LoVo (cell line): ENCODE results near the gene MAP3K4.
A peak's percentile ranks its signal among the peaks of the same experiment; 100 is the strongest.

Experiments used
- DNase-seq: peaks from one replicate; pipeline ENCODE4 v3.0.0-alpha.2; 2016; ENCODE audit warnings: low spot score

The MAP3K4 gene, protein sequence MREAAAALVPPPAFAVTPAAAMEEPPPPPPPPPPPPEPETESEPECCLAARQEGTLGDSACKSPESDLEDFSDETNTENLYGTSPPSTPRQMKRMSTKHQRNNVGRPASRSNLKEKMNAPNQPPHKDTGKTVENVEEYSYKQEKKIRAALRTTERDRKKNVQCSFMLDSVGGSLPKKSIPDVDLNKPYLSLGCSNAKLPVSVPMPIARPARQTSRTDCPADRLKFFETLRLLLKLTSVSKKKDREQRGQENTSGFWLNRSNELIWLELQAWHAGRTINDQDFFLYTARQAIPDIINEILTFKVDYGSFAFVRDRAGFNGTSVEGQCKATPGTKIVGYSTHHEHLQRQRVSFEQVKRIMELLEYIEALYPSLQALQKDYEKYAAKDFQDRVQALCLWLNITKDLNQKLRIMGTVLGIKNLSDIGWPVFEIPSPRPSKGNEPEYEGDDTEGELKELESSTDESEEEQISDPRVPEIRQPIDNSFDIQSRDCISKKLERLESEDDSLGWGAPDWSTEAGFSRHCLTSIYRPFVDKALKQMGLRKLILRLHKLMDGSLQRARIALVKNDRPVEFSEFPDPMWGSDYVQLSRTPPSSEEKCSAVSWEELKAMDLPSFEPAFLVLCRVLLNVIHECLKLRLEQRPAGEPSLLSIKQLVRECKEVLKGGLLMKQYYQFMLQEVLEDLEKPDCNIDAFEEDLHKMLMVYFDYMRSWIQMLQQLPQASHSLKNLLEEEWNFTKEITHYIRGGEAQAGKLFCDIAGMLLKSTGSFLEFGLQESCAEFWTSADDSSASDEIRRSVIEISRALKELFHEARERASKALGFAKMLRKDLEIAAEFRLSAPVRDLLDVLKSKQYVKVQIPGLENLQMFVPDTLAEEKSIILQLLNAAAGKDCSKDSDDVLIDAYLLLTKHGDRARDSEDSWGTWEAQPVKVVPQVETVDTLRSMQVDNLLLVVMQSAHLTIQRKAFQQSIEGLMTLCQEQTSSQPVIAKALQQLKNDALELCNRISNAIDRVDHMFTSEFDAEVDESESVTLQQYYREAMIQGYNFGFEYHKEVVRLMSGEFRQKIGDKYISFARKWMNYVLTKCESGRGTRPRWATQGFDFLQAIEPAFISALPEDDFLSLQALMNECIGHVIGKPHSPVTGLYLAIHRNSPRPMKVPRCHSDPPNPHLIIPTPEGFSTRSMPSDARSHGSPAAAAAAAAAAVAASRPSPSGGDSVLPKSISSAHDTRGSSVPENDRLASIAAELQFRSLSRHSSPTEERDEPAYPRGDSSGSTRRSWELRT (N-terminal part only)

DNA sequence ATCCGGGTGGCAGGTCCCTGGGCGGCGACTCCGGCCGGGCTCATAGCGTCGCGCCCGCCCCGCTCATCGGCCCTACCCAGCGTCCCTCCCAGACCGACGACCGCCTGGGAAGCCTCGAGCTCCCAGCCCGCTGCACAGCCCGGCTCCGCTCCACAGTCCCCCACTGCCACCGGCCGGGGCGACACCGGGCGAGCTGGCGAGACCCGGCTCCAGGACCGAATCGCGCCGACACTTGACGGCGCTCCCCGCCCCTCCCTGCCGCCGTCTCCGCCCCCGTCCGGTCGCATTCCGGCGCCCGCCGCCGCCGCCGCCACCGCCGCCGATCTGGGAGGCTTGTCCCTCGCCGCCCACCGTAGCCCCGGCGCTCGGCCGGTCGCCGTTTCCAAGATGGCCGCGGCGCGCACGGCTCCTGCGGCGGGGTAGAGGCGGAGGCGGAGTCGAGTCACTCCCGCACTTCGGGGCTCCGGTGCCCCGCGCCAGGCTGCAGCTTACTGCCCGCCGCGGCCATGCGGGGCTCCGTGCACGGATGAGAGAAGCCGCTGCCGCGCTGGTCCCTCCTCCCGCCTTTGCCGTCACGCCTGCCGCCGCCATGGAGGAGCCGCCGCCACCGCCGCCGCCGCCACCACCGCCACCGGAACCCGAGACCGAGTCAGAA lies at the start of gene MAP3K4:
Gene MAP3K4, plus strand, starts transcription at position 364 of the 655 bp plus-strand sequence. Its CDS starts 163 bp downstream, at position 527.
- DNase-seq, result peak; percentile 79

DNA sequence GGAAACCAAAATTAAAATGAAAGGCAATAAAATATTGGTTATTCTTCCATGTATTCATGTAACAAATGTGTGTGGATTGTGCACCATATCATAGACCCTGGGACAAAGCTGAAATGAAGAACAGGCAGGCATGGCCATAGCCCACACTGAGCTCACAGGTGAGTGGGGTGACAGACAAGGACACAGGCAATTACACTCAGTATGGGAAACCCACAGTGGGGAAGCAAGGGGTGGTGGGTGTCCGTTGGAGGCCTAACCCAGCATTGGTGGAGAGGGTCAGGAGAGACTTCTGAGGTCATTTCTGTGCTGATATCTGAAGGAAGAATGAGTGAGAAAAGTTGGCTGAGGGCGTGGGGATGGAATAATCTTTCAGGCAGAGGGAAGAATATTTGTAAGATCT lies 47.6 kb upstream of the MAP3K4 start:
- no peak for DNase-seq

DNA sequence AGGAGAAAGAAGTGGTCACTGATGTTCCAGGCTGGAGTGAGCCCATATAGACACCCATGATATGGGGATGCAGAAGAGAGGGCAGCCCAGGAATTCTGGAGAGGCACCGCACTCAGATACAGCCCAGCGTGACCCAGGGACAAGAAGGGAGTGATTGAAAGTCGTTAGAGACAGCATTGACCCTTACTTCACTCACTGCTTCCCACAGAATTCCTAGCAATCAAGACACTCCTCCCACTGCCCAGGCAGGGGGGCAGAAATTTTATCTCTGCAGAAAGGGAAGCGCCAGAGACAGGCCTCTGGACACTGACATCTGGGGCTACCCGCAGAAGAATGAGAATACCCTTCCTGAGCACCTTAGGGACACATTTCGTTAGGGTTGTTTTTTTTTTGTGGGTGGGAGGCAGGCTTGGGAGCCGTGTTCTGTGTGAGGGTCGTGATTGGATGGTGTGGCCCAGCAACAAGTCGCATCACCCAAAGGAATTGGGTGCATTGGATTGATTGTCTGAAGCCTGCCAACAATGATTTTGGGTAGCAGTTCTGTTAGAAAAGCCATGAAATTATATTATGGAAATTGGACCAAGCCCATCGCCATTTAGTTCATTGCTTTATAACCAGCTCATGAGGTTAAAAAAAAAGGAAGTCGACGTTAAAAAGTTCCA lies 45.9 kb upstream of the MAP3K4 start:
- DNase-seq, result no peak

DNA sequence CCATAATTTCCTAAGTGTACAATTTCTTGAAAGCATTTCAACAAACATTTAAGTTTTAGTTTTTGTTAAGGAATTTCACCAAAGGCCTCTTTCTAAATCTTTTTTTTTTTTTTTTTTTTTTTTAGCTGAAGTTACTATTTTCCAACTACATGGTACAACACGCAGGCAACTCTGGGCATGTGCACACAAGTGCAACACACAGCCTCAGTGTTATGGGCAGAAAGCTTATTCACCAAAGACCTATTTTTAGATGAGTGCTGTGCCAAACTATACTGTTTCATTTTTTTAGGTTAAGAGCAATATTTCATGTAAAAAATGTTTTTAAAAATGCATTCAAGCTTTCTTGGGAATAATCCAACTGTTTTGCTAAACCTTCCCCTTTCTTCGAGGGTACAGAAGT lies 42.0 kb upstream of the MAP3K4 start:
- DNase-seq, result no peak

DNA sequence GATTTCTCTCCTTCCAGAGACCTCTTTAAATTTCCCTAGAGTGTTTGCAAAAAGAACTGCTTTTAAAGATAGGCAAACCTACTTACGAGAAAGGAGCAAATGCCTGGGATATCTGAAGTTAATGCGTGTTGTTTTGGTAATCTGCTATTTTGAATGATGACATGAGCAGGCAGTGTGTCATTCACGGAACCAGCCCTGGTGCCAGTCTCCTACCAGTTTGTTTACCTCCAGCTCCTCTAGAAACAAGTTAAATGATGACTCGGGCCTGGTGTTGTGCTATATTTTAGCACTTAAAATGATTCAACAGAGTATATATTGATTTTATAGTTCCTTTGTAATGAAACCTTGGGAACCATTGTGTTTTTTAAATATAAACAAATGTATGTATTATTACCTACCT lies 41.1 kb upstream of the MAP3K4 start:
- DNase-seq, result no peak

DNA sequence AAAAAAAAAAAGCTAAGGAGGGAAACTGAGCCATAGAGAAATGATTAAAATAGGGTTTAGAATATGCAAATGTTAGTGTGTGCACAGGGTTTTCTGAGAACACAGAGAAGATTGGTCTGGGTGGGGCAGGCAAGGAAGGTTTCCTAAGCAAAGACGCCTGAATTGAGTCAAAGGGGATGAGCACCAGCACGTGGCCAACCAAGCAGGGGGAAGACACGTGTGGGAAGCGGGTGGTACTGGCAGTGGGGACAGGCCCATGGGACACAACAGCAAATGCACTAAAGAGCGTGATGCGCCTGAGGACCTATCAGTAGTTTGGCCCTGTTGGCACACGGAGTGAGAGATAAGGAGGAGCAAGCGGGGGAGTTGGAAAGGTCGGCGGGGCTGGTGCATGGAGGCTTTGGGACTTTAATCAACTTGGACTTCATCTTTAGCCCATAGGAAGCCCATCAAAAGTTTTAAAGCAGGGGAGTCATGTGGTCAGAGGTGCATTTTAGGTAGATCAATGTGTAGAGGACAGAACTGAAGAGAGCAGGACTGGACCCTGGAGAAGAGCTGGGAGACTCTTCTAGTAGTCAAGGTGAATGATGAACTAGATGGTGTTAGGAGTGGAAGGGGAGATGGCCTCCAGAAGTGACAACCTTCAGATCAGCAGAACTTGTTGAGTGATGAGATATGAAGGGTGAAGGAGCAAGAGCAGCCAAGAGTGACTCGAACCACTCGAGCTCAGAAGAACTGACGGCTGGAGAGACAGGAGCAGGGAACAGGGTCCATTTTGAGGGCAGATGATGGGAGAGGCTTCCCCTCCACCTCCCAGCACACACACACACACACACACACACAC lies 40.2 kb upstream of the MAP3K4 start:
- no peak for DNase-seq

DNA sequence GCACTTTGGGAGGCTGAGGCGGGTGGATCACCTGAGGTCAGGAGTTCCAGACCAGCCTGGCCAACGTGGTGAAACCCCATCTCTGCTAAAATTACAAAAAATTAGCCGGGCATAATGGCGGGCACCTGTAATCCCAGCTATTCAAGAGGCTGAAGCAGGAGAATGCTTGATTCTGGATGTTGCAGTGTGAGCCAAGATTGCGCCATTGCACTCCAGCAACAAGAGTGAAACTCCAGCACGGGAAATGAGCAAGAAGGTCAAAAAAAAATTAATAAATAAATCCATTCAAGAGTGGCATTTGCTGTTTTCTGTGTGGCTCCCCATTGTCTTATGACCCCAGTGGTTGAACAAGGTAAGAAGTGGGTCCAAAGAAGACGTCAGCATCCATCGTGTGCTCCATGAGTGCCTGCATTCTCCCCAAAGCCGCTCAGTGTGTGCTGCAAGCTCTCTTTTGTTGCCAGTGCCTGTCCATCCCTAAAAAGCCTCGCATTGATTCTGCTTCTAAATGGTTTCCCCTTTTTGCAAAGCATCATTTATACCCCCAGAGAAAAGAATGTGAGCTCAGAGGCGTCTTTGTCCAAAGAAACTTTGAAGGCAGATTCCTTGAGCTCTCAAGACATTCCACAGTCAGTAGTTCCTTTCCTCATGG lies 38.8 kb upstream of the MAP3K4 start:
- DNase-seq, result no peak

DNA sequence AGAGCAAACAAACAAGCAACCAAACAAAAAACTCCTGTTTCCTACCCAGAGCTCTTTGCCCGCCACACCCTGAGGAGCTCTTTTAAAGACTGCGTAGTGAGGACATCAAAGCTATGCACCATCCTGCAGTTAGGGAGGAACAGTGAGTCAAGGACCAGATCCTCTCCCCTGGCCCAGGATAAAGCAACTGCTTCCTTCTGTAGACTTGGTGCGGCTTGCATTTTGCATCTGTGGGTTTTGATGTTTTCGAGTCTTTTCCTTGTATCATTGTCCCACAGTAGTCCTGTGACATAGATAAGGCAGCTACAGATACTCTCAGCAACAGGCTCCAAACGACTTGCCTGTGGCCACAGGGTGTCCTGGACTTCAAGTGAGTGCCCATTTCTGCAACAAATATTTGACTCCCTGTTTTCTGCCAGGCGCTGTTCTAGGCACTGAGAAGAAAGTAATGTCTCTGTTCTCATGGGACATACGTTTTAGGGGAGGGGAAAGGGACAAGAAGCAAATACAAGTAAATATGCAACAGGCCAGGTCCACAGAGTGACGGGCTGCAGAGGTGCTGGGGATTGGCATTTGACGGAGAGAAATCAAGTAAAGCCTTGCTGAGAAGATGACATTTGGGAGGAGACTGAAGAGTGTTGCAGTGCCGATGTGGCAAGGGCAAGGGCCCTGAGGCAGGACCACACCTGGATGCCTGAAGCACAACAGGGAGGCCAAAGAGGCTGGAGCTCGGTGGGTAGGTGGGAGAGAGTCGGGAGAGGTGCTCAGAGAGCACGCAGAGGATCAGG lies 35.9 kb upstream of the MAP3K4 start:
- no peak for DNase-seq

DNA sequence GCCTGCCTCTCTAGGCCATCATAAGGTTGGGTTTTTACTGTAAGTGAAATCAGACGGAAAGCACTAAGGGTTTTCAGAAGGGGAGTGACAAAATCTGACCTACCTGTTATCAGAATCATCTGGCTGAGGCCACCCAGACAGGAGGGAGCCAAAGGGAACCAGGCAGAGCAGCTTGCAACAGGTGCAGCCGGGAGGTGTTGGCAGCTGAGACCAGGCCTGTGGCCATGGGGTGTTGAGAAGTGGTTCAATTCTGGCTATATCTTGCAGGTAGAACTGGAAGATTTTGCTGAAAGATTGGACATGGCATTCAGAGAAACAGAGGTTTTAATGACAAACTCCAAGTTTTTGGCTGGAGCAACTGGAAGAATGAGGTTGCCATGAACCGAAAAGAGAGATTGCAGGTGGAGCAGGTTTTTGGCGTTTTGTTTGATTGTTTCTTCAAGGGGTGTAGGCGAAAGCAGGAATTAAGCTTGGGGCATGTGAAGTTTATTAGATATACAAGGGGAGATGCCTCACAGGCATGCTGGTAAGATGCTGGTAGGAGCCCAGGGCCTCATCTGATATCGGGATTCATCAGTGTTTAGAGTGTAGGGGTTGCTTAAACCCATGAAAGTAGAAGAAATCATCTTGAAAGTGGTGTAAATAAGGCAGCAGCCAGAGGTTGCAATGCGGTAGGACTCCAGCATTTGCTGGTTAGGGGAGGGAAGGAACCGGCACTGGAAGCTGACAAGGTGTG lies 35.1 kb upstream of the MAP3K4 start:
- DNase-seq, result no peak

DNA sequence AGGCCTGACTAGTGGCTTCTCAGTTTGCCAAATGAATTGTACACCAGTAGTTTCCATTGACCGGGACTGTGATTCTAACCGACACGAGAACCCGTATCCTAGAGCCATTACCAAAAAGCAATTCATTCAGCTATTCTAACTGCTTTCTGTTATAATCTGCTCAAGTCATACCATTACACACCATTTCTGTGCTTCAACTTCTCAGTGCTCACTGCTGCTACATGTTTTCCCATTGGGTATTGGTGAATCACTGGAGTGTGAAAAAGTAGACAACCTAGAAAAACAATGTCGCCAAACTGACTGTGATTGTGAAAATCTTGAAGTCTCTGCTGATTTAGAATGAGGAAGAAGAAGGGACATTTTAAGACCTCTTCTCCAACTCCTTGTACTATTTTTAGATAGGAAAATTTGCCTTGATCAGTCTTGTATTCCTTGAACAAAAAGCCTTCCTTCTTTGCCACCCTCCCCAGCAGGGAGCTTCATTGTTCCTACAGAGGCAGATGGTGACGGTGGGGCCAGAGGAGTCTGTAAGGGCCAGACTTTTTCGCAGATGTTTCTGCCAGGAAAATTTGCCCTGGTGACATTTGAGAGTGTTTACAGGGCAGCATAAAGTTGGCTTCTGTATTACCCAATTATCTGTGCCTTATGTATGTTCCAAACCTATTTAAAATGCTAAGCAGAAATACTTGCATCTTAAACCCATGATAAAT lies 31.7 kb upstream of the MAP3K4 start:
- DNase-seq, result no peak

DNA sequence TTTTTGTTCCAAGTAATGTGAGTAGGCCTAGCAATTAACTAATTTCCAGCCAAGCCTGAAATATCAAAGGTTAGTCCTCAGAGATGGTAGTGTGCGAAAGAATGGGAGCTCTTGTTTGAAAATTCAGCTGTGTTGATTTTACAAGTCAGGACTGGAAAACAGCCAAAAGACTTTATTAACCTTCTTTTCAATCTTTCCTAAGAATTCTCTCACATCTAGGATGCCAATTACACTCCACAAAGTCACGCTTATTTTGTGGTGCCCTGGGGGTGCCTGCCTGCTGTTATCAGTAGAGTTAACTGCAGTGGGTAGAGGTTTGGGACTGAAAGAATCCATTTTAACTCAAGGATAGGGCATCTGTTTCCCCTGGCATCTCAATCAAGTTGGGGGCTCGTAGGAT lies 30.7 kb upstream of the MAP3K4 start:
- no peak for DNase-seq

DNA sequence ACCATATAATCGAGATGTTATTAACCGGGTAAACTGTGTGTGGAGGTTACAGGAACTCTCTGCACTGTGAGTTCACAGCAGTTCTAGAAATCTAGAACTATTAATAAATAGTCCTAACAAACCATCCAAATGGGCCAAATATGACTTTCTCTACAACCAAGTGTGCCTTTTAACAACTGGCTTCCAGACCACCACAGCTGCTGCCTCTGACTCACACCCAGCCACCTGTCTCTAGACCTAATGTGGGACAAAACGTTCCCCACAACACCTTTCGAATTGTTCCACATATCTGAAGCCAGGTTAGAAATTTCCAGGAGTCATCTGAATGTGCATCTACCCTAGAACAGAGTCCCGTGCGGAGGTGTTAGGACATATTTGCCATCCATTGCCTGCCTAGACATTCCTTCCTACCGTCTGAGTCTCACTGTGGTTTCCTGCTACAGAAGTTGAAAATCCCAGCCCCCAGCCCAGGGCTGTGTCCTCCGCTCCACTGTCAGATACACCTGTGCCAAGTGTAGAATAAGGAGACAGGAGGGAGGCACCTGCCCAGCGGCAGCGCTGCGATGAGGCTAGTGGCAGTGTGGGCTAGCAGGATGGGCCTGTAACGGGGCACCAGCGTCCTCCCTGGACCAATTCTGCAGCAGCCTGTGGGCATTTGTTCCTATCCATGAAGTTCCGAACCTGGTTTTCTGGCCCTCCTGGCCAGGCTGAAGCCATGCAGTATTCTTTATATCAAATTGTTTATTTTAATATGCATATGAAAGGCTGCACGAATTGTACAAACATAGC lies 28.5 kb upstream of the MAP3K4 start:
- DNase-seq, result no peak

DNA sequence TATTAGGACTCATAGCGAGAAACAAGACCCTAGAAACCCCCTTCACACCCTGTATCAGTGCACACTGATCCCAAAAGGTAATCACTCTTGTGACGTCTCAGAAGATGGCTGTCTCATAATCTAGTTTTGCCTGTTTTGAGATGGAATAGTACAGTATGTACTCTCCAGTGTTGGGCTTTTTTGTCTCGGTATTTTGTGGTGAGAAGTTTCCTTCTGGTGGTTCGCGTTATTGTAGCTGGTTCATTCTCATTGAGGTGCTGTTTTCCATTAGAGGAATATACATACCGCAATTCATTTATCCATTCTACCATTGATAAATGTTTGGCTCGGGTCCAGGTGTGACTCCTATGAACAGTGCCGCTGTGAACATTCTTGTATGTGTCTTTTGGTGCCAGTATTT lies 27.9 kb upstream of the MAP3K4 start:
- no peak for DNase-seq

DNA sequence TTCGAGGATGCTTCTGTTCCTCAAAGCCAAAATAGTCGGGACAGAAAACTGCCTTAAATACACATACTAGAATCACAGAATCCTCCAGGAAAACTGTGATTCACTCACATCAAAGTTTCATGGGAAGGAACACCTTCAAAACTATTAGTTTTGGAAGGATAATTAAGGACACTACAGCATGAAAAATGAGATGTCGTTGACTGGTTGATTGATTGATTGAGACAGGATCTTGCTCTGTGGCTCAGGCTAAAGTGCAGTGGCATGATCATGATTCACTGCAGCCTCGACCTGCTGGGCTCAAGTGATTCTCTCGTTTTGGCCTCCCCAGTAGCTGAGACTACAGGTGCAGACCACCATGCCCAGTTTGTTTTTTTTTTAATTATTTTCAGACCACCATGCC lies 25.7 kb upstream of the MAP3K4 start:
- DNase-seq, result no peak

DNA sequence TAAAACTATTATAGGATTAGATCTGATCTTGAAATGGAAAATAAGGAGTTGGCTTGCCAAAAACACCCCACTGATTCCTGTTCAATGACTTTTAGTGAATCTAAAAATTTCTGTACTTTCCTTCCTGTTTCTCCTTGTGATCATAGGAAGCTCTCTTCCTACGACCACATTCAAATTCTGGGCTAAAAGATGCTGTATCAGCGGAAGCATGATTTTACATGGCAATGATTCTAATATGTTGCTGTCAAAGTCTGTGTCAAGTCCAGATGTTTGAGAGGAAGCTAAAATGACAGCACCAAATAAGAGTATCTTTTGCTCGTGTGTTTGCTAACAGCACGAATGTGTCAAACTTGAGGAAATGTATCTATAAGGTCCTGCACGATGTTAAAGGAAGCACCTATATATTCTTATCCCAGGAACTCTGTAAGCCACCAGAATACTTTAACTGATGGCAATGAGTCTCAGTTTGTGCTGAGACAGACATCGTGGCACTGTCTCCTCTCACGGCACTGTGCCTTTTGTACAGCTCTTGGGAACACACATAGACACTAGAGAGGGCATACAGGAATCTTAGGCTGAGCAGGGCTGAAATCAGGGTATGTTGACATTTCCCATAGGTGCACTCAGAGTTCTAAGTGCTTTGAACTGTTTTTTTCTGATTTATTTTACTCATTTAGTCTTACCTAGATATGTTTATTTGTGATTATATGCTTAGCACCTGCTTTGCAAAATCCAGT lies 24.9 kb upstream of the MAP3K4 start:
- DNase-seq, result no peak

DNA sequence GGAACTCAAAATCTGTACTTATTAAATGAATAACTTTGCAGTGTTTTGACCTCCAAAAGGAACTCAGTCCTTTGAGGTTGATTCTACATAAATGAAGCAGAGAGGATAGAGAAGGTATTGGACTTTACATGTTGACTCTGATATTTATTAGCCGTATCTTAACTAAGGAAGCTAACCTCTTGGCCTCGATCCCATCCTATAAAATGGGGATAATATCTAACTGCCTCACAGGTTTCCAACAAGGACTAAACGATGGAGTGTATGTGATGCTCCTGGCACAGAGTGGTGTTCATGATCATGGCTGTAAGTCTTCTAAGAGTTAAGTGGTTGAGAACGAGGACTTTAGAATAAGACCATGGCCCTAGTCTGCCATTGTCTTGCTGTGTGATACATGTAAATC lies 24.2 kb upstream of the MAP3K4 start:
- no peak for DNase-seq
